Measurements from ENCODE around the gene PJVK.
"Not testable (repeated sequence)": the region's sequence is repeated elsewhere in the genome, so short reads cannot be mapped to it uniquely, and the experiment has no call there.

Gene PJVK

GRCh38 chr2:178450774-178451525, at the start of gene PJVK, which contains the start of gene PRKRA:
Gene PJVK (plus strand): TSS chr2:178451378. CDS start chr2:178453410, 2,032 bp downstream.
Gene PRKRA (minus strand): TSS chr2:178451175. CDS start chr2:178451030, 145 bp downstream.
- DNase-seq: peak; percentile 90

GRCh38 chr2:178401994-178402437, 49.2 kb upstream of the PJVK start:
- DNase-seq: no peak

DNA sequence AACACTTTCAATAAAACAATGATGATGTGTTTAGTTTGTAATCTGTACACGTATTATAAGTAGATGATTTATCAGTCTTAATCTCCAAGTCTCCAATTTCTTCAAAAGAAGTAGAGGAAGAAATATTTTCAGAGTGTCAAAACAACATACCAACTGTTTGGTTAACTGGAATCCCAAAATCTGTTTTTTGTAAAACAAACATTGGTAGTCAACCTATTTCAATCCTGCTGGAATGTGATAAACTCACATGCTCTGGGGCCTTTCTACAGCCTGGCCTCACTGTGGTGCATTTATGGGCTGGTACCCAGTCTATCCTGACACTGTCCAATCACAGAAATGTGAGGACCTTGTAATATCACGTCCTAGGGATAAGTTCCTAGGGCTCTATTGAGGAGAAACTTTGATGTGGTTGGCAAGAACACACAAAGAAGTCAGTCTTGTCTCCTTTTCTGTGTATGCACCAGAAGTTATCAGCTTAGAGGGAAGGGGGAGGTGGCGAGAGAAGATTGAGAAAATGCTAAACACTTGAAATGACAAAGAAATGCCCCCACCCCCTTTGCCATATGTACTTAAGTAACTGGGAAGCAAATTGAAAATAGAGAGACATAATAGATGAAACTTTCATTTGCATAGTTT, 47.4 kb upstream of the PJVK start:
- DNase-seq: no peak

- DNase-seq: no peak
Measured at GRCh38 chr2:178404368-178404767, 46.8 kb upstream of the PJVK start.

- DNase-seq: no peak
Measured at GRCh38 chr2:178409261-178409660, 41.9 kb upstream of the PJVK start.

DNA sequence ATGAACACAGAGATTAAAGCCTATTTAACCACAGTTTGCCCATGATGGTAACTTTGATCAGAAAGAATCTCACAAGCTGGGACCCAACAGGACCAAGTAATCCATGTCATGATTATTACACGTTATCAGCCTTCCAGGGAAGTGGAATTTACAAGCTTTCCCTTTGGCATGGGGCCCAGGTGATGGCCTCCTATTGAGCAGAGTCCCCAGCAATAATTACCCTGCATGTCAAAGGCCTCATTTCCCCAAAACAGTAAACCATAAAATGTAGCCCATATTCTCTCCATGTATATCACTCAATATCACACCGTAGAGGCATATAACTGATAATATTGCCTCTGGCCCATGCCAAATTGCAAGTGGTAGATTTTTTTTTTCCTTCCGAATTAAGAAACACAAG, 39.1 kb upstream of the PJVK start:
- no peak for DNase-seq

- DNase-seq: not testable (repeated sequence)
Measured at GRCh38 chr2:178412453-178412852, 38.7 kb upstream of the PJVK start.

- no peak for DNase-seq
Measured at GRCh38 chr2:178413472-178414265, 37.5 kb upstream of the PJVK start.

GRCh38 chr2:178414266-178415247, 36.6 kb upstream of the PJVK start:
- DNase-seq: peak; percentile 65

DNA sequence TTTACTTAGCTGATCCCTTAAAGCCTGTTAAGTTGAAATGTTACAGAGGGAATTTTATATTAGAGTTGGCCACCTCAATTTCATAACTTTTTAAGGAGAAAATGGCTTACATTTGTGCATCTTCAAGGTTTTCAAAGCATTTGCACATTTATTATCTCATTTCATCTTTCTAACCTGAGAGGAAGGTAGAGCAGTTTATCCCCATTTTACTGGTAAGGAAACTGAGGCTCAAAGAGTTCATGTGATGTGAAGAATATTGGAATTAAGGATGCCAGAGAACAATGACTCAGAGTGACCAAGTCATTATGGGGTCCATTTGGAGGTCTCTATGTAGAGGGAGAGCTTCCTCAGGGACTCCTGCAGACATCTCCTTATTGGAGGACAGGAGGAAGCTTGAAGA, 35.2 kb upstream of the PJVK start:
- DNase-seq: no peak

DNA sequence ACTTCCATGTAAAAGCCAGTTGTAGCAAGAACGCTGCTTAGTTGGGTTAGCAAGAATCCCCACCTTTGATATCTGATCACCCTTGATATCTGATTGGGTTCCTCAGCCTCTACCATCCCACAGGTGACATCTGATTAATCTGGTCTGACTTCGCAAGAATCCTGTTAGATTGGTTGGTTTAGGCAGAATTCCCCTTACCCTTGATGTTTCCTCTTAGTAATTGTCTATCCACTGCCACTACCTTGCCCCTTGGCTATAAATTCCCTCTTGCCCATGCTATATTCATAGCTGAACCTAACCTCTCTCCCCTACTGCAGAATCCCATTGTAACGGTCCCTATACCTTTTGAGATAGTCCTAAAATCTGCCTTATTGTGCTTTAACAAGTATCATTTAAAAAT, 33.3 kb upstream of the PJVK start:
- no peak for DNase-seq

DNA sequence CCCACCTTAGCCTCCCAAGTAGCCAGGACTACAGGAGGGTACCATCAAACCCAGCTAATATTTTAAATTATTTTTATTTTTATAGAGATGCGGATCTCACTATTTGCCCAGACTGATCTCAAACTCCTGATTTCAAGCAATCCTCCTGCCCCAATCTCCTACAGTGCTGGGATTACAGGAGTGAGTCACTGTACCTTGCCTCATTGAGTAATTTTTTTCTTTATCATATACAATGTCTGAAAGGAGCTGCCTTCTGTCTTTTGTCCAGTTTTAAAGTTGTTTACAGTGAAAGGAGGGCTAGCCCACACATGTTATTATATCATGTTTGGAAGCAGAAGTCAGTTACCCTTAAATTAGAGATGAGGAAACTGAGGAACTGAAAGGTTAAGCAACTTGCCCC, 32.8 kb upstream of the PJVK start:
- DNase-seq: no peak

DNA sequence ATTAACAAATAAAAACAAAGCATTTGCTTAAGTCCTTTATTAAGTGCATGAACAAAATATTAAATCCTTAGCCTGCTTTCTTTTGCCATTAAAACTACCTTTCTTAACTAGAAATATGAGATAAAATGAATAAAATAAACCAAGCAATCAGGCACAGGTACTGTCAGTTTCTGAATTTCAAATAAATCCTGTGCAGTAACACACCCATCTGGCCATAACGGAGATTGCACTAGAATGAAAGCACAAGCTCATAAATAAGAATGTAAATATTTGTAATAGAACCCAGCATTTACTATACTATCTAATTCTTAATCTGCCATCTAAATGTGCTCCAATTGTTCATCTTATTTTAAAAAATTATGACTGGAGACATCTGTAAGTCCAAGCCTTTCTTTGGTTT, 32.1 kb upstream of the PJVK start:
- DNase-seq: no peak

DNA sequence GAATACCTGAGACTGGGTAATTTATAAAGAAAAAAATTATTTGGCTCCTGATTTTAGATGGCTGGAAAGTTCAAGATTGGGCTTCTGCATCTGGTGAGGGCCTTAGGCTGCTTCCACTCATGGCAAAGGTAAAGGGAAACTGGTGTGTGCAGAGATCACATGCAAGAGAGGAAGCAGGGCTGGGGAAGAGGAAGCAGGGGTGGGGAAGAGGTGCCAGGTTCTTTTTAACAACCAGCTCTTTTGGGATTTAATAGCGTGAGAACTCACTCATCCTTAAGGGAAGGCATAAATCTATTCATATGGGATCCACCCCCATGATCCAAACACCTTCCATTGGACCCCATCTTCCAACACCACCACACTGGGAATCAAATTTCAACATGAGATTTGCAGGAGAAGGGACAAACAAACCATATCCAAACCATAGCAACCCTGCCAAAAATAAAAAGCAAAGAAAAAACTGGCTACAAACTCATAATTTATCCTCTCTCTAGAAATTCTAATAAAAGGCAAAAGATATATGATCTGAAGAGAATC, 30.6 kb upstream of the PJVK start:
- no peak for DNase-seq

- DNase-seq: no peak
Measured at GRCh38 chr2:178422097-178422496, 29.1 kb upstream of the PJVK start.

GRCh38 chr2:178423746-178424145, 27.4 kb upstream of the PJVK start:
- not testable (repeated sequence) for DNase-seq

GRCh38 chr2:178425255-178425827, 25.8 kb upstream of the PJVK start:
- DNase-seq: no peak

DNA sequence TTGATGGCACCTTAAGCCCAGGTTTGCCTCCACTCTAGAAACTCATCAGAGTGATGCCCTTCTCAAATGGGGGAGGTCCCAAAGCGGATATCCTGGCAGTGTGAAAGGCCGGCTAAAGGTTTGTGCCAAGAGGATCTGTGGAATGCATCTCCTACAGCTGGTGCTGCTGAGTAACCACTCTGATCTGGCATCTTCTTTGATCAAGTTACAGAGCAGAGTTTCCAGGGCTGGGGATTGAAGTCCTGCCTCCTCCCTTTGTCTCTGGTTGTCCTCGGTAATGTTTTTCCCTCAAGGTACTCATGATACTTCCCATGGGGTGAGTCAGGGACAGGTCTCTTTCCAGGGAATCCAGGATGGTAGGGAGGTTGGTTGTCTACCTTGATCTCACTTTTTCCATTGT, 24.8 kb upstream of the PJVK start:
- no peak for DNase-seq

GRCh38 chr2:178427458-178427857, 23.7 kb upstream of the PJVK start:
- no peak for DNase-seq

- DNase-seq: no peak
Measured at GRCh38 chr2:178428396-178428806, 22.8 kb upstream of the PJVK start.

- DNase-seq: no peak
Measured at GRCh38 chr2:178429336-178429735, 21.8 kb upstream of the PJVK start.

DNA sequence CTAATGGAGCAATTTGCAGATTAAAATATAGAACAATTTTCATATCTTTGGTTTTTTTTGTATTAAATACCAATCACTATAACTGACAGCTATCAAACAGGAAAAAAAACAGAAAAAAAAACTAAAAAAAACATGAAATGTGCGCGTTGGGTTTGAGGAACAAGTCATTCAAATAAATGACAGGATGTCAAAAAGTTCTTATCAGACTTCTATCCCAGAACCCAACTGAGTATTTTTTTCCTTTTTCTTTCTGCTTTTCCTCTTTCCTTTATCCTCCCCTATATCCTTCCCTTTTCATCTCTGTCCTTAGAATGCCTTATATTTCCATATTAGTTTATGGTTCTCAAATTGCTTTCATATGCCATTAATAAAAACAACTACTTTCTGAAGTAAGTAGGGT, 14.5 kb upstream of the PJVK start:
- DNase-seq: no peak
